HG03571 (cell line): Measurements from ENCODE around the gene MAIP1.

ENCODE experiments used
- ATAC-seq: cut with Tn5 transposase; IDR thresholded peaks from one replicate; pipeline ENCODE4 v1.9.1; 2021; ENCODE audit not compliant: unreplicated experiment

The MAIP1 gene

GRCh38 chr2:199946836-199947235 lies 8.5 kb upstream of the MAIP1 start:
- ATAC-seq, result no peak

- ATAC-seq, result no peak
These were observed 5.0 kb upstream of the MAIP1 start for GRCh38 chr2:199950396-199950795.

- no peak for ATAC-seq
These were observed 4.4 kb upstream of the MAIP1 start for GRCh38 chr2:199951023-199951422.

GRCh38 chr2:199955007-199955338 lies 409 bp upstream of the MAIP1 start:
- peak; percentile 37 for ATAC-seq

GRCh38 chr2:199956062-199956380 lies 639 bp downstream of the MAIP1 start:
- no peak for ATAC-seq

- no peak for ATAC-seq
These were observed 2.6 kb downstream of the MAIP1 start for GRCh38 chr2:199958014-199958413.

GRCh38 chr2:199962203-199962602 lies 6.8 kb downstream of the MAIP1 start:
- peak; percentile 55 for ATAC-seq

GRCh38 chr2:199966405-199966804 lies 11.0 kb downstream of the MAIP1 start:
- no peak for ATAC-seq

- no peak for ATAC-seq
These were observed 11.6 kb downstream of the MAIP1 start for GRCh38 chr2:199966976-199967375.

GRCh38 chr2:199968126-199968525 lies 12.7 kb downstream of the MAIP1 start:
- ATAC-seq, result no peak

- ATAC-seq, result no peak
These were observed 16.8 kb downstream of the MAIP1 start for GRCh38 chr2:199972088-199972626.

- ATAC-seq, result no peak
These were observed 18.3 kb downstream of the MAIP1 start for GRCh38 chr2:199973703-199974102.

GRCh38 chr2:199975273-199975895 lies 20.0 kb downstream of the MAIP1 start:
- ATAC-seq, result no peak

GRCh38 chr2:199977984-199978415 lies 22.6 kb downstream of the MAIP1 start:
- ATAC-seq, result peak; percentile 76

- no peak for ATAC-seq
These were observed 24.0 kb downstream of the MAIP1 start for GRCh38 chr2:199979398-199979797.

GRCh38 chr2:199979832-199980628 lies 24.6 kb downstream of the MAIP1 start:
- no peak for ATAC-seq

- ATAC-seq, result no peak
These were observed 26.9 kb downstream of the MAIP1 start for GRCh38 chr2:199982126-199982843.

GRCh38 chr2:199983534-199983933 lies 28.2 kb downstream of the MAIP1 start:
- ATAC-seq, result no peak

GRCh38 chr2:199984159-199984558 lies 28.8 kb downstream of the MAIP1 start:
- ATAC-seq, result no peak

GRCh38 chr2:199984755-199985154 lies 29.4 kb downstream of the MAIP1 start:
- no peak for ATAC-seq

GRCh38 chr2:199985625-199986207 lies 30.3 kb downstream of the MAIP1 start:
- ATAC-seq, result peak; percentile 72
